ENCODE data around the gene ADAMTS14. TPM values are rescaled to one million over a fixed set of nuclear protein-coding genes. Genes with fewer than 3 reads are reported as not detected.

Gene ADAMTS14
- total RNA-seq, 2 experiments from 2014 or later = 0.03 TPM; not detected in 1

DNA sequence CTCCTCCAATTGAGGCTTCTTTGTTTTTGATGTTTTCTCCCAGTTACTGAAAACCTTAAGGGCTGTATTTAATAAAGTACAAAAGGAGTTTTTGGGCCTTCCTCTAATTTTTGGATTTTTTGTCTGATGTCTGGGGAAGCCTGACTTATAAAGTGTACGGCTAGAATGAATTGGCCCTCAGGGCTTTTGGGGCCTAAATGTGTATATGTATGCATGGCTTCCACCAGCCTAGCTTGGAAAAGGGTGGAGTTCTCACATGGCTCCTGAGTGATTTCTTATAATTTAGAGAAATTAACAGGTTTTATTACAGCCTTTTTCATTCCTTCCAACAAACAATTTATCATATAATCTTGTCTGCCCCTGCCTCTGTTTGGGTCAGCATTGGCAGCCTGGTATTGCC is 123.3 kb downstream of the ADAMTS14 start:
- no peak for TF ChIP-seq EZH2phosphoT487 (IDR thresholded peaks at IDR 0.05; ENCODE audit: borderline replicate concordance, low read depth, low read length)
- TF ChIP-seq, protein P1, sequence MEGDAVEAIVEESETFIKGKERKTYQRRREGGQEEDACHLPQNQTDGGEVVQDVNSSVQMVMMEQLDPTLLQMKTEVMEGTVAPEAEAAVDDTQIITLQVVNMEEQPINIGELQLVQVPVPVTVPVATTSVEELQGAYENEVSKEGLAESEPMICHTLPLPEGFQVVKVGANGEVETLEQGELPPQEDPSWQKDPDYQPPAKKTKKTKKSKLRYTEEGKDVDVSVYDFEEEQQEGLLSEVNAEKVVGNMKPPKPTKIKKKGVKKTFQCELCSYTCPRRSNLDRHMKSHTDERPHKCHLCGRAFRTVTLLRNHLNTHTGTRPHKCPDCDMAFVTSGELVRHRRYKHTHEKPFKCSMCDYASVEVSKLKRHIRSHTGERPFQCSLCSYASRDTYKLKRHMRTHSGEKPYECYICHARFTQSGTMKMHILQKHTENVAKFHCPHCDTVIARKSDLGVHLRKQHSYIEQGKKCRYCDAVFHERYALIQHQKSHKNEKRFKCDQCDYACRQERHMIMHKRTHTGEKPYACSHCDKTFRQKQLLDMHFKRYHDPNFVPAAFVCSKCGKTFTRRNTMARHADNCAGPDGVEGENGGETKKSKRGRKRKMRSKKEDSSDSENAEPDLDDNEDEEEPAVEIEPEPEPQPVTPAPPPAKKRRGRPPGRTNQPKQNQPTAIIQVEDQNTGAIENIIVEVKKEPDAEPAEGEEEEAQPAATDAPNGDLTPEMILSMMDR (conservative IDR thresholded peaks at IDR 0.05; ENCODE audit: low read length) = no peak
- H3K27ac ChIP-seq (ENCODE audit: low read depth, low read length, poor library complexity, severe bottlenecking) = no peak overlapping the region
- H3K4me1 ChIP-seq (ENCODE audit: insufficient read depth, low read length, poor library complexity, severe bottlenecking) = no peaks in the 10 kb centered on the region
- no peaks in the 10 kb centered on the region for H3K9me3 ChIP-seq (ENCODE audit: low read length)
- no peak overlapping the region for H3K4me3 ChIP-seq (ENCODE audit: low read depth, low read length, poor library complexity, severe bottlenecking)
- H3K4me2 ChIP-seq (ENCODE audit: low read length) = no peak overlapping the region
- no peak overlapping the region for H2AFZ ChIP-seq (ENCODE audit: low read length)
- no peaks in the 10 kb centered on the region for H4K20me1 ChIP-seq (ENCODE audit: insufficient read depth, low read length)
- intact Hi-C loops (cut with micrococcal nuclease; ENCODE audit: unreplicated experiment) = no loop called here
- no TSS peak for BruUV-seq (replicated peaks)
- ChIA-PET CTCF (ENCODE audit: unreplicated experiment) (no interaction called here), POLR2A (no interaction called here)
- no peaks in the 10 kb centered on the region for H3K79me2 ChIP-seq (ENCODE audit: insufficient read depth, low read depth, low read length)
- DNase-seq (ENCODE audit: low spot score) = no peak
- no peaks in the 10 kb centered on the region for H3K9me2 ChIP-seq (ENCODE audit: insufficient read depth, low read length)
- no peaks in the 10 kb centered on the region for H3K36me3 ChIP-seq (ENCODE audit: insufficient read depth, low read length)

DNA sequence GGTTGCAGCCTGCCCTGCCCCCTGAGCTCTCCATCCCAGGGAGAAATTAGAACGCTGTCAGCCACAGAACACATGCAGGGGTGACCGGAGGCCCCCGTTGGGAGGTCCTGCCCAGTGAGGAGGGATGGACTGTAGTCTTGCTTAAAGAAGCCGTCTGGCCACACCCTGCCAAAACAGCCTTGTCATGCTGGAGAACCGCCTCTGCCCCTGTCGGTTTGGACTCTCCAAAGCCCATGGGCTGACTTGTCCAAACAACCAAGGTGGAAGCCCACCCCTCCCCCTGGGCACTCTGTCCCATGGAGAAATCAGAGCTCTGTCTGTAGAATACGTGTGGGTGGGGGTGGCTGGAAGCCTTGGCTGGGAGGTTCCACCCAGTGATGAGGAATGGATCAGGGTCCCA is 125.5 kb downstream of the ADAMTS14 start:
- Histone ChIP-seq H2AFZ (ENCODE audit: low read length) (no peak overlapping the region), H3K36me3 (ENCODE audit: insufficient read depth, low read length) (no peaks in the 10 kb centered on the region), H3K4me2 (ENCODE audit: low read length) (no peak overlapping the region), H3K4me3 (ENCODE audit: low read depth, low read length, poor library complexity, severe bottlenecking) (no peak overlapping the region), H4K20me1 (ENCODE audit: insufficient read depth, low read length) (no peaks in the 10 kb centered on the region), H3K4me1 (ENCODE audit: insufficient read depth, low read length, poor library complexity, severe bottlenecking) (no peaks in the 10 kb centered on the region), H3K9me3 (ENCODE audit: low read length) (no peaks in the 10 kb centered on the region), H3K9me2 (ENCODE audit: insufficient read depth, low read length) (no peaks in the 10 kb centered on the region), H3K27ac (ENCODE audit: low read depth, low read length, poor library complexity, severe bottlenecking) (no peak overlapping the region), H3K79me2 (ENCODE audit: insufficient read depth, low read depth, low read length) (no peaks in the 10 kb centered on the region)
- no TSS peak for BruUV-seq (replicated peaks)
- DNase-seq (ENCODE audit: low spot score) = no peak
- intact Hi-C loops (cut with micrococcal nuclease; ENCODE audit: unreplicated experiment) = no loop called here
- ChIA-PET CTCF (ENCODE audit: unreplicated experiment) (no interaction called here), POLR2A (no interaction called here)
- TF ChIP-seq, protein P1 (conservative IDR thresholded peaks at IDR 0.05; ENCODE audit: low read length) = no peak
- no peak for TF ChIP-seq EZH2phosphoT487 (IDR thresholded peaks at IDR 0.05; ENCODE audit: borderline replicate concordance, low read depth, low read length)

DNA sequence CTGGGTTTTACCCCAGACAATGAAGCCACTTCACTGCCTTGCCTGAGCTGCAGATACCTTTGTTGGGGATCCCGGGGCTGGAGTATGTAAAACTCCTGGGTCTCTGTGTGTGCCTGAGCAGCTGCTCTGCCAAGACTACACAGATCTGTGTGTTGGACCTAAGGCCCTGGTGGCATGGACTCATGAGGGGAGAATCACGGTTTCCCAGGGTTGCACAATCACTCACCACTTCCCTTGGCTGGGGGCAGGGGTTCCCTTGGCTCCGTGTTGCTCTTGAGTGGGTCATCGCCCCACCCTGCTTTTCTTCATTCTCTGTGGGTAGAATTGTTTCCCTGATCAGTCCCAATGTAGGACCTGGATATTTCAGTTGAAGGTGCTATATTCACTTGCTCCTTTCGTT is 126.8 kb downstream of the ADAMTS14 start:
- Histone ChIP-seq H3K4me2 (ENCODE audit: low read length) (no peak overlapping the region), H3K9me2 (ENCODE audit: insufficient read depth, low read length) (no peaks in the 10 kb centered on the region), H4K20me1 (ENCODE audit: insufficient read depth, low read length) (no peaks in the 10 kb centered on the region), H3K36me3 (ENCODE audit: insufficient read depth, low read length) (no peaks in the 10 kb centered on the region), H3K79me2 (ENCODE audit: insufficient read depth, low read depth, low read length) (no peaks in the 10 kb centered on the region), H3K4me3 (ENCODE audit: low read depth, low read length, poor library complexity, severe bottlenecking) (no peak overlapping the region), H3K9me3 (ENCODE audit: low read length) (no peaks in the 10 kb centered on the region), H3K27ac (ENCODE audit: low read depth, low read length, poor library complexity, severe bottlenecking) (no peak overlapping the region), H2AFZ (ENCODE audit: low read length) (no peak overlapping the region), H3K4me1 (ENCODE audit: insufficient read depth, low read length, poor library complexity, severe bottlenecking) (no peaks in the 10 kb centered on the region)
- no TSS peak for BruUV-seq (replicated peaks)
- intact Hi-C loops (cut with micrococcal nuclease; ENCODE audit: unreplicated experiment) = no loop called here
- ChIA-PET CTCF (ENCODE audit: unreplicated experiment) (no interaction called here), POLR2A (no interaction called here)
- DNase-seq (ENCODE audit: low spot score) = no peak
- TF ChIP-seq EZH2phosphoT487 (IDR thresholded peaks at IDR 0.05; ENCODE audit: borderline replicate concordance, low read depth, low read length) = no peak
- TF ChIP-seq, protein P1 (conservative IDR thresholded peaks at IDR 0.05; ENCODE audit: low read length) = no peak

Measured in OCI-LY7 (cell line).